ENCODE measurements around the gene INO80E. TPM values are rescaled to one million over a fixed set of nuclear protein-coding genes. Genes with fewer than 3 reads are reported as not detected.
"Not testable (repeated sequence)": the region's sequence is repeated elsewhere in the genome, so short reads cannot be mapped to it uniquely, and the experiment has no call there.

The INO80E gene
- total RNA-seq, 5 donors from 2014 or later (not counting 1 experiment from before 2014, with no cell fraction given), result 84.8 to 152 (median 128) TPM

DNA sequence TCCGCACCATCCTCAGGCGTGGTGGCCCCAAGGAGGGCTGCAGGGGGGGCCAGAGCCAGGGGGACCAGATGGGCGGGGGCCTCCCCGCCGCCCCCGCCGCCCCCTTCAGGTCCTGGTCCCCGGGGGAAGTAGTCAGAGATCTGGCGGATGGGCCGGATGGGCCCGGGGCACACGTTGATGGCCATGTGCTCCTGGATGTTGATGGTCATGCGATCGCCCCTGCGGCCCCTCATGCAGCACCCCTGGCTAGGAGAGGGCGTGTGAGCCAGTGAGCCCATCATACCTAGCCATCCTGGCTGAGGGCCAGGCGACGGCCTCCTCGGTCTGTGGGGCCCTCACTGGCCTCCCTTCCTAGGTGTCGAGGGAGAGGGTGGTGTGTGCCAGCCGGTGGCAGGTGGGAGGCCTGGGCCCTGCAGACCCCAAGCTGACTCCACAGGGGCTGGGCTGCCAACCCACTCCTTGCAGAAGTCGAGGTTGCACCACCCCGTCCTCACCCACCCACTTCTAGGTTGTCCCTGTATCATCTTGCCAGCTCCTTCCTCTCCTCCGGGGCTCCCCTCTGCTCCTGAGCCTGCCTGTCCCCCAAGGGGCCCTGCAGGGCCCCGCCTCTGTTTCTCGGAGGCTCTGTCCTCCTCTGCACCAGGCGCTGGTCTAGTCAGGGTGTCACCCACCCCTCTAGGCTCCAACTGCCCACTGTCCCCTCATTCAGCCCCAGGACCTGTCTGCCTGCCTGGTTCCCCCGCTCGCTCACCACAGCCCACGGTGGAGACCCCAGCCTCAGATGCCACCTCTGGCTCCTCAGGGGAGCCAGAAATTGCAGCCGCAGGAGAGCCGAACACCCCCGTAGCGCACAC is 14.2 kb downstream of the INO80E start:
- Mint-ChIP-seq H3K4me1 (peaks cover 6 to 15% (median 12%) of the 10 kb centered on the region in 3 donors), H3K9me3 (no peaks in the 10 kb centered on the region), H3K36me3 (no peaks in the 10 kb centered on the region), H3K27ac (no peak overlapping the region), H3K4me3 (peak overlapping the region; percentile 69 to 90 (median 70)), H3K27me3 (peaks cover 4 to 25% of the 10 kb centered on the region in 2 donors)
- Histone ChIP-seq H3K27ac (ENCODE audit: low read length) (no peak overlapping the region), H3K4me1 (ENCODE audit: control insufficient read depth in 1 of 2, extremely low read depth in 1 of 2, insufficient read depth in 2 of 2, low read length in 2 of 2) (peaks cover 3 to 26% of the 10 kb centered on the region in 2 experiments), H3K27me3 (replicated peaks in 1 of 2; ENCODE audit: control insufficient read depth in 2 of 2, extremely low read depth in 1 of 2, insufficient read depth in 2 of 2, low read length in 1 of 2) (peaks cover 4 to 53% of the 10 kb centered on the region in 2 experiments), H3K4me3 (ENCODE audit: control insufficient read depth in 1 of 2, extremely low read depth in 1 of 2, low read length in 1 of 2) (peak overlapping the region in 1 of 2 donors; percentile 54), H3K36me3 (ENCODE audit: control insufficient read depth in 2 of 2, extremely low read depth in 1 of 2, insufficient read depth in 1 of 2, low read length in 1 of 2) (peaks cover 0 to 4% of the 10 kb centered on the region in 2 donors), H3K9me3 (no peaks in the 10 kb centered on the region)
- POLR2A ChIA-PET, result interaction anchor here (0.5 to 0.6 kb wide), 2 partner anchors 161 to 1107 kb away, joined by 6 read pairs; partner anchors contain the start of gene KAT8 (in 1 of the 2)
- CTCF ChIA-PET, result no interaction called here
- ATAC-seq (replicated peaks in 1 of 4) (peak in 3 of 4 experiments; percentile 4 to 14 (median 8)), DNase-seq (no peak)
- 26% methylated on average over 29 of the region's 34 CpGs for WGBS (ENCODE audit: insufficient coverage)

DNA sequence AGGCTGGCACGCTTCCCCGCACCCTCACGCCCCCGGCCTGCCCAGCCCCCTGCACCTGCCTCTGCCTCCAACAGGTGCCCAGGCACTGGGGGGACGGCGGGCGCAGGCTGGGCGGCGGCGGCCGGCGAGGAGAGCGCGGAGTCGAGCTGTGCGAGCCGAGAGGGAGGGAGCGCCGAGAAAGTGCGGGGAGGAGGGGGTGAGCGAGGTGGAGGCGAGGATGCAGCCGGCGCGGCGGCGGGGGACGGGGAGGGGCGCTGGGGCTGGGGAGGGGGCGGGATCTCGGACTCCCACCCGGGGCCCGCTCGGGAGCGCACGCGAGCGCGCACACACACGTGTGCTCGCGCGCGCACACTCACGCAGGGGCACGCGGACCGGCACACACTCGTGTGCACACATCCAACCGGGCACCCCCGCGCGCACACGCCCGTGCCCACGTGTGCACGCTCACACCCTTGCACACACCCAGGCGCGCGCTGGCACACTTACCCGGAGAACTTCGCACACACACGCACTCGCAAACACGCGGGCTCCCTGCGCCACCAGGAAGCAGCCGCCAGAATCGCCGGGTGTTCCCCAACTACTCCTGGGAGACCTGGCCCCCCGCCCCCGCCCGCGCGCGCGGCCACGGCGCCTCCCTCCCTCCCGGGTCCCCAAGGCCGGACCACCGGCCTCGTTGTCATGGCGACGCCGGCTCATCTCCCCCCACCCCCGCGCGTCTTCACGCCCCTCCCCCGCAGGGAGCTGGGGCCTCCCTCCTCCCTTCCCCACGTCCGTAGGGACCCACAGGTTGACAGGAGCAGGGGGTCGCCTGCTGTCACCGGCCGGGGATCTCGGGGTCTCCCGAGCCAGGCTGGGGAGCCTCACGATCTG is 15.0 kb downstream of the INO80E start, which contains the start of gene DOC2A:
DOC2A (minus strand) TSS at position 184 of the 870 bp plus-strand sequence. CDS start 805 bp downstream, outside the sequence.
- Histone ChIP-seq H3K4me1 (ENCODE audit: control insufficient read depth in 1 of 2, extremely low read depth in 1 of 2, insufficient read depth in 2 of 2, low read length in 2 of 2) (peaks cover 3 to 21% of the 10 kb centered on the region in 2 experiments), H3K4me3 (ENCODE audit: control insufficient read depth in 1 of 2, extremely low read depth in 1 of 2, low read length in 1 of 2) (peak within 1 kb of the TSS; percentile 41 to 57), H3K9me3 (no peaks in the 10 kb centered on the region), H3K36me3 (ENCODE audit: control insufficient read depth in 2 of 2, extremely low read depth in 1 of 2, insufficient read depth in 1 of 2, low read length in 1 of 2) (no peaks in the 10 kb centered on the region), H3K27ac (ENCODE audit: low read length) (no peak within 1 kb of the TSS), H3K27me3 (replicated peaks in 1 of 2; ENCODE audit: control insufficient read depth in 2 of 2, extremely low read depth in 1 of 2, insufficient read depth in 2 of 2, low read length in 1 of 2) (peaks cover 4 to 53% of the 10 kb centered on the region in 2 experiments)
- WGBS (ENCODE audit: insufficient coverage), result 1% methylated on average over 62 of the region's 99 CpGs
- Mint-ChIP-seq H3K27me3 (peaks cover 4 to 25% of the 10 kb centered on the region in 2 donors), H3K4me3 (peak within 1 kb of the TSS; percentile 78 to 90 (median 82)), H3K4me1 (peaks cover 6 to 15% (median 10%) of the 10 kb centered on the region in 3 donors), H3K9me3 (no peaks in the 10 kb centered on the region), H3K36me3 (no peaks in the 10 kb centered on the region), H3K27ac (no peak within 1 kb of the TSS)
- ChIA-PET POLR2A (interaction anchor here in 1 of 2 donors (0.5 kb wide), 1 partner anchor 162 kb away, joined by 6 read pairs; no protein-coding TSS in a partner anchor), CTCF (no interaction called here)
- ATAC-seq (replicated peaks in 1 of 4) (peak; percentile 65 to 76 (median 71)), DNase-seq (peak in 14 of 35 experiments; percentile 18 to 50 (median 29))

DNA sequence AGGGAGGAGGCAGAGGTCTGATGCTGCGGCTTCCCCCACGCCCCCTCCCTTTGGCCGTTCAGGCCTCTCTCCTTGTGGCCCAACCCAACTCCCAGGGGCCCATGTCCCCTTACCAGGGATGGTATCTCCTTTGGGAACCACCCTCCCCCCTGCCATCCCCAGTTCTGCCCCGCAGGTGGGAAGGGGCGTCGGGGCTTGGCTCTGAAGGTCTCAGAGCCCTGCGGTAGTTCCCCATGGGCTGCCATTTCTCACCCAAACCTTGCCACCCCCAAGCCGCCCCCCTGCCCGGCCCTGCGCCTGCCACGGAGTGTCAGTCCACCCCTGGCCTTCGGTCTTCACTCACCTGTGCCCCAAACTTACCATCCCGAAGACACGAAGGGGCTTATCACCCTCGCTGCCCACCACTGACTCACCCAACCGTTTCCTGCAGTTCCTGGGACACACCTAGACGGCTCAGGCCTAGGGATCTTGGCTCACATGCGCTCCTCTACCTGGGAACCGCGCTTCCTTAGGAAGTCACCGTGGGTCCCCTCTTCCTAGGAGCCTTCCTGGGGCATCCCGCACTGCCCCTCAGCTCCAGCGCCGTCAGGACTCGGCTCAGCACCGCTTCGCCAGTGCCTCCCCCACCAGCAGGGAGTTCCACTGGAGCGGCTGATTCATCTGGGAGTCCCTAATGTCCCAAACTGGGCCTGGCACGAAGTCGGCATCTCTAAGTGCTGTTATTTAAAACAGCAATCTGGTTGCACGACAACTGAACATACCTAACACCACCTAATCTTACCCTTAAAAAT is 15.9 kb downstream of the INO80E start:
- peaks cover 6 to 15% (median 10%) of the 10 kb centered on the region in 3 donors for H3K4me1 Mint-ChIP-seq
- no peak overlapping the region for H3K27ac ChIP-seq (ENCODE audit: low read length)
- DNase-seq (no peak), ATAC-seq (replicated peaks in 1 of 4) (no peak)
- H3K36me3 ChIP-seq (ENCODE audit: control insufficient read depth in 2 of 2, extremely low read depth in 1 of 2, insufficient read depth in 1 of 2, low read length in 1 of 2), result no peaks in the 10 kb centered on the region
- peak overlapping the region in 1 of 2 donors; percentile 46 for H3K27ac Mint-ChIP-seq
- no peaks in the 10 kb centered on the region for H3K9me3 Mint-ChIP-seq
- peak overlapping the region; percentile 32 to 41 for H3K4me3 ChIP-seq (ENCODE audit: control insufficient read depth in 1 of 2, extremely low read depth in 1 of 2, low read length in 1 of 2)
- POLR2A ChIA-PET, result no interaction called here
- H3K4me1 ChIP-seq (ENCODE audit: control insufficient read depth in 1 of 2, extremely low read depth in 1 of 2, insufficient read depth in 2 of 2, low read length in 2 of 2), result peaks cover 3 to 21% of the 10 kb centered on the region in 2 experiments
- 38% methylated on average over 22 of the region's 31 CpGs for WGBS (ENCODE audit: insufficient coverage)
- no peaks in the 10 kb centered on the region for H3K36me3 Mint-ChIP-seq
- H3K27me3 ChIP-seq (replicated peaks in 1 of 2; ENCODE audit: control insufficient read depth in 2 of 2, extremely low read depth in 1 of 2, insufficient read depth in 2 of 2, low read length in 1 of 2), result peaks cover 4 to 53% of the 10 kb centered on the region in 2 experiments
- peaks cover 4 to 25% of the 10 kb centered on the region in 2 donors for H3K27me3 Mint-ChIP-seq
- H3K9me3 ChIP-seq, result no peaks in the 10 kb centered on the region
- H3K4me3 Mint-ChIP-seq, result peak overlapping the region; percentile 78 to 90 (median 82)
- CTCF ChIA-PET, result no interaction called here

DNA sequence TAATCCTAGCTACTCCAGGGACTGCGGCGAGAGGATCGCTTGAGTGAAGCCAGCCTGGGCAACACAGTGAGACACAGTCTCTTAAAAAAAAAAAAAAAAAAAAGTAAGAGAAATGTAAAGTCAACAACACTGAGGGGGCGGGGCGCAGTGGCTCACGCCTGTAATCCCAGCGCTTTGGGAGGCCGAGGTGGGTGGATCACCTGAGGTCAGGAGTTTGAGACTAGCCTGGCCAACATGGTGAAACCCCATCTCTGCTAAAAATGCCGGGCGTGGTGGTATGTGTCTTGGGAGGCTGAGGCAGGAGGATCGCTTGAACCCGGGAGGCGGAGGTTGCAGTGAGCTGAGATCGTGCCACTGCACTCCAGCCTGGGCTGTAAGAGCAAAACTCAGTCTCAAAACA is 16.6 kb downstream of the INO80E start:
- peak overlapping the region in 1 of 3 donors; percentile 2 for H3K4me3 Mint-ChIP-seq
- H3K9me3 ChIP-seq; H3K27ac Mint-ChIP-seq; H3K27ac ChIP-seq (ENCODE audit: low read length); DNase-seq; H3K4me3 ChIP-seq (ENCODE audit: control insufficient read depth in 1 of 2, extremely low read depth in 1 of 2, low read length in 1 of 2); ATAC-seq (replicated peaks in 1 of 4); H3K36me3 ChIP-seq (ENCODE audit: control insufficient read depth in 2 of 2, extremely low read depth in 1 of 2, insufficient read depth in 1 of 2, low read length in 1 of 2); H3K36me3 Mint-ChIP-seq; H3K9me3 Mint-ChIP-seq; POLR2A ChIA-PET: not testable (repeated sequence)
- peaks cover 6 to 15% (median 10%) of the 10 kb centered on the region in 3 donors for H3K4me1 Mint-ChIP-seq
- peaks cover 4 to 52% of the 10 kb centered on the region in 2 experiments for H3K27me3 ChIP-seq (replicated peaks in 1 of 2; ENCODE audit: control insufficient read depth in 2 of 2, extremely low read depth in 1 of 2, insufficient read depth in 2 of 2, low read length in 1 of 2)
- 94% methylated on average over 6 of the region's 14 CpGs for WGBS (ENCODE audit: insufficient coverage)
- CTCF ChIA-PET, result interaction anchor here in 1 of 2 donors (0.7 kb wide), 1 partner anchor 653 kb away, joined by 4 read pairs; no protein-coding TSS in a partner anchor
- peaks cover 4 to 25% of the 10 kb centered on the region in 2 donors for H3K27me3 Mint-ChIP-seq
- H3K4me1 ChIP-seq (ENCODE audit: control insufficient read depth in 1 of 2, extremely low read depth in 1 of 2, insufficient read depth in 2 of 2, low read length in 2 of 2), result peaks cover 3 to 21% of the 10 kb centered on the region in 2 experiments

DNA sequence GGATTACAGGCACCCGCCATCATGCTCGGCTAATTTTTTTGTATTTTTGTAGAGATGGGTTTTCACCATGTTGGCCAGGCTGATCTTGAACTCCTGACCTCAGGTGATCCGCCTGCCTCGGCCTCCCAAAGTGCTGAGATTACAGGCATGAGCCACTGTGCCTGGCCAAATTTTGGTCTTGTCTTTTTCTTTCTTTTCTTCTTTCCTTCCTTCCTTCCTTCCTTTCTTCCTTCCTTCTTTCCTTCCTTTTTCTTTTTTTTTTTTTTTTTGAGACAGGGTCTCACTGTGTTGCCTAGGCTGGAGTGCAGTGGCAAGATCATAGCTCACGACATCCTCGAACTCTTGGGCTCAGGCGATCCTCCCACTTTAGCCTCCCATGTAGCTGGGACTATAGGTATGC is 19.4 kb downstream of the INO80E start:
- DNase-seq; ATAC-seq (replicated peaks in 1 of 4); H3K9me3 ChIP-seq; H3K9me3 Mint-ChIP-seq; POLR2A ChIA-PET; H3K36me3 ChIP-seq (ENCODE audit: control insufficient read depth in 2 of 2, extremely low read depth in 1 of 2, insufficient read depth in 1 of 2, low read length in 1 of 2); H3K36me3 Mint-ChIP-seq; H3K4me3 Mint-ChIP-seq; H3K4me3 ChIP-seq (ENCODE audit: control insufficient read depth in 1 of 2, extremely low read depth in 1 of 2, low read length in 1 of 2); H3K27me3 Mint-ChIP-seq; H3K27ac Mint-ChIP-seq; H3K27ac ChIP-seq (ENCODE audit: low read length); H3K4me1 Mint-ChIP-seq: not testable (repeated sequence)
- Histone ChIP-seq H3K4me1 (ENCODE audit: control insufficient read depth in 1 of 2, extremely low read depth in 1 of 2, insufficient read depth in 2 of 2, low read length in 2 of 2) (peaks cover 1 to 13% of the 10 kb centered on the region in 2 experiments), H3K27me3 (replicated peaks in 1 of 2; ENCODE audit: control insufficient read depth in 2 of 2, extremely low read depth in 1 of 2, insufficient read depth in 2 of 2, low read length in 1 of 2) (peaks cover under 1 to 28% of the 10 kb centered on the region in 2 experiments)
- no CpG with 5 or more reads among the region's 7 CpGs for WGBS (ENCODE audit: insufficient coverage)
- CTCF ChIA-PET, result interaction anchor here in 1 of 2 donors (0.7 kb wide), 1 partner anchor 477 kb away, joined by 3 read pairs; no protein-coding TSS in a partner anchor
